Fibroblast of skin of right quadriceps (primary cell): ENCODE results near the gene CAPN9.
A peak's percentile ranks its signal among the peaks of the same experiment; 100 is the strongest.

Source experiments
- DNase-seq: peaks from one replicate; pipeline ENCODE4 v3.0.0-alpha.2; 2013

CAPN9 gene

DNA sequence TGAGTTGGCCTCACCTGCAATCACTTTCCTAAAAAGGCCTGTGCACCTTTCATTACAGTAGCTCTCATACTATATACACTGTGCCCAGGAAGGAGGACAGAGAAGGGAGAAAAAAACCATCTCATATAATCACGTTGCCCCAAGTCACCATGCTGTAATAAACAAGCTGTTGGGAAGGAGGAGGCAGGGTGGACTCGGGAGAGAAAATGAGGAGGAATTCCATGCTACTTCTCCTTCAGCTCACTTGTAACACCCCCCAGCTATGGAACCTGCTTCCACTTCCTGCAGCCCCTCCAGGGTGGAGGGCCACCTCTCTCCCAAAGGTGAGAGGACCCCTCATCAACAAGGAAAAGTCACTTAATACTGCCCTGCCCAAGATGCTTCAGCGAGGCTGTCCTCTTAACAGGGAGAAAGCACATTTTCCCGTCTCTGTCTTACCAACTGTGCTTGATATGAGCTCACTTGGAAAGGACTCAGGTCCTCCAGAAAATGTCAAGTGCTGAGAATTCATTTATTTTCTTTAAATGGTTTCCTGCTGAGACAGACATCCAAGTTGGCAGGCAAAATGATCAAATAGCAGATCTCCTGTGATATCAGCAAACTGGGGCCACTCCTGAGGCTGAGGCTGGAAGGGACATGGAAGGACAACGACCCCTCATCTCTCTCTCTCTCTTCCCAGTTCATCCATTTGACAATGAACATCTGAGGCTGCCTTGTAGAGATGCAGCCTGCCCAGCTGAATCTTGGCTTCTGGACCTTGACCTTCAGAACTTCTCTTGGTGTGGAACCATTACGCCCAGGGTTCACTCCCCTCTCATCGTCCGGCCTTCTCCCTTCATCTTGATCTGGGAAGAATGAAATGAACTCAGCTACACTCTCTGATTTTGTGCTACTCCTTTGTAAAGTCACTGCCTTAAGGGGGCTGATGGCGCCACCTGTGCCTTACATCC is 54.0 kb downstream of the CAPN9 start:
- DNase-seq, result no peak

GRCh38 chr1:230804396-230804795 is 57.2 kb downstream of the CAPN9 start:
- DNase-seq, result no peak

- DNase-seq, result no peak
Observed at GRCh38 chr1:230806552-230806951, 59.4 kb downstream of the CAPN9 start.

- DNase-seq, result no peak
Observed at GRCh38 chr1:230807029-230807428, 59.8 kb downstream of the CAPN9 start.

GRCh38 chr1:230807561-230808280 is 60.5 kb downstream of the CAPN9 start:
- DNase-seq, result no peak

GRCh38 chr1:230808281-230808872 is 61.2 kb downstream of the CAPN9 start:
- peak; percentile 63 for DNase-seq

GRCh38 chr1:230809256-230809990 is 62.2 kb downstream of the CAPN9 start:
- DNase-seq, result no peak

DNA sequence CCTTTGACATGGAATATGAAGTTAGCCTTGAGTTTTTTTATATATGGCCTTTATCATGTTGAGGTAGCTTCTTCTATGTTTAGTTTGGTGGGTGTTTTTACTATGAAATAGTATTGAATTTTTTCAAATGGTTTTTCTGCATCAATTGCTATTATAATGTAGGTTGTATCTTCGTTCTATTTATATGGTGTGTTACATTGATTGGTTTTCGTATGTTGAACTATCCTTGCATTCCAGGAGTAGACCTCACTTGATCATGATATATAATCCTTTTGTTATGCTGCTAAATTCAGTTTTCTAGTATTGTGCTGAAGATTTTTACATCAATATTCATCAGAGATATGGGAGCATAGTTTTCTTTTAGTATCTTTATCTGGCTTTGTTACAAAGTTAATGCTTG is 65.4 kb downstream of the CAPN9 start:
- no peak for DNase-seq

GRCh38 chr1:230814949-230815692 is 67.9 kb downstream of the CAPN9 start:
- no peak for DNase-seq

GRCh38 chr1:230816018-230816417 is 68.8 kb downstream of the CAPN9 start:
- no peak for DNase-seq

DNA sequence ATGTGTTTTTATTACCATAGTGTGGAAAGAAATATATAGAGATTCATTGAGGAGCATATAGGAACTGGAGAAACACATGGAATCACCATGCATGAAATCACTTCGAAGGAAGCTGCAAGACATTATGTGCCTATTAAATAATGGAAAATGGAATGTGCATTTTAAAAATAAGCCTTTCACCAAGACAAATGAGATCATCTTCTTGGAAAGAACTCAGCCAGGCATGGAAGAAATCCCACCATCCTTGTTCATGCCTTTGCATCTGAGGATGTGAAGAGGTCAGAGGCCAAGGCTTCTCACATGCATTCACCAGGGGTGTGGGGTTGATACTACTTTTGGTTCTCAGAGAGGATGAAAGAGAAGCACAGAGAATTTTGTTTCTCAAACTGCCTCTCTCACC is 71.2 kb downstream of the CAPN9 start:
- peak; percentile 47 for DNase-seq

- no peak for DNase-seq
Observed at GRCh38 chr1:230818901-230819300, 71.7 kb downstream of the CAPN9 start.

GRCh38 chr1:230819976-230820375 is 72.8 kb downstream of the CAPN9 start:
- no peak for DNase-seq

- DNase-seq, result no peak
Observed at GRCh38 chr1:230820568-230820967, 73.4 kb downstream of the CAPN9 start.

DNA sequence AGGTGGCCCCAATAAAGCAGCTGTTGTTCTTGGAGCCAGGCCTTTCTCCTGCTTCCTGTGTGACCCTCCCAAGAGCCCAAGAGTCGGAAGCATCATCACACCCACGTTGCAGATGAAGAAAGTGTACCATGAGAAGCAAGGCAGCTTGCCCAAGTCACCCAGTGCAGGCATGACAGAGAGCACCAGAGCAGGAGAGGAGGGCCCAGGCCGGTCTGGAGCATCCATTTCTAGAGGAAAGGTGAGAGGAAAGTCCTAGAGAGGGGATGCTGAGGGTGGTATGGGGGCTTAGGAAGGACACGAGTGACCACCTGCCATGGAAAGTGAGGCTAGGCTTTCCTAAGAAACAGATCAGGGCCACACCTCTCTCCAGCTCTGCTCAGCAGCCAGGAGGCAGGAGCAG is 74.2 kb downstream of the CAPN9 start:
- DNase-seq, result no peak

GRCh38 chr1:230822092-230822581 is 74.9 kb downstream of the CAPN9 start:
- DNase-seq, result peak; percentile 78

DNA sequence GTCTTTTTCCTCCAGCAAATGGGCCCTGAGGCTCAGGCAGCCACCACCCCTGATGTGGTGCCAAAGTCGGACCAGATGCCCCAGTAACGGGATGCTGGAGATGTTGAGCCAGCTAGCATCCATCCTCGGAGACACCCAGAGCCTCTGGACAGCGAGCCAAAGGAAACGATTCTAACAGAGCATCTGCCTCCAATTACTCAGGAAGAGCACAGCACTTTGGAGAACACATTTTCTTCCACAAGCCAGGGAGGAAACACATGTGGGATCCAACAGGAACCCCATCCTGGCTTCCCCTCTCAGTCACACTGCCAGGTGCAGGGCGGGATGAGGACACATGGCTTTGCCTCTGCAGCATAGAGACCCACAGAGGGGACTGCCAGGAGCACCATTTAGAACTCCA is 76.2 kb downstream of the CAPN9 start:
- peak; percentile 36 for DNase-seq

- no peak for DNase-seq
Observed at GRCh38 chr1:230823931-230824381, 76.8 kb downstream of the CAPN9 start.

- DNase-seq, result no peak
Observed at GRCh38 chr1:230824551-230824918, 77.3 kb downstream of the CAPN9 start.

DNA sequence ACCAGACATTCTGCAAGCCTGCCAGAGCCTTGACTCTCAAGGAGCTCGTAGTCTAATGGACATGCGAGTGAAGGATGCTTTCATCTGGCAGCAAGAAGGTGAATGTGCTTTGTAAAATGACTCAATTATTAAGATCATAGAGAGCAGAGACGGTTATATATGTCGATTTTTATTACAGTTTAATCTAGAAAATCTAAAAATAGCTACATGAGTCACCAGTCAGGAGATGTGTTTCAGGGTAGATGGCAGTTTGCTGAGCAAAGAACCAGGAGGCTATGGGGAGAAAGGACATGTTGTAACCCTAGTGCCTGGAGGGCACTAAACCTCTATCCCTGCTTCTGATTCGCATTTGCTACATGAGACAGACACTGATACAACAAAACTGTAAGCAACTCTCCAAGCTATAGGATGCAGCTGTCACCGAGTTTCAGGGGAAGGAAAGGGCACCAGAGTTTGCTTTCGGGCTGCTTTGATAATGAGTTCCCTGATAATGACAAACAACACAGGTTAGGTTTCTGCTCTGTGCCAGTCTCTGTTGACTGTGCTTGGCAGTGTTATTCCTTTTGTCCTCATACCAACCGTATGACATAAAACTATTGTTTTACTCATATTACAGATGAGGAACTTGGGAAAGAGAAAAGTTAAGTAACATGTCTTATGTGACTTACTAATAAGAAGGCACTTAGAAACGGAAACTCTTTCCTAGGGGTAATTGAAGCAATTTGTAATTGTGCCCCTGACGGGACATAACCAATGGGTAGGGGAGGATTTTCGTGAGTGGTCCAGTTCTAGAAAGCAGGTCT is 77.9 kb downstream of the CAPN9 start:
- DNase-seq, result peak; percentile 68

DNA sequence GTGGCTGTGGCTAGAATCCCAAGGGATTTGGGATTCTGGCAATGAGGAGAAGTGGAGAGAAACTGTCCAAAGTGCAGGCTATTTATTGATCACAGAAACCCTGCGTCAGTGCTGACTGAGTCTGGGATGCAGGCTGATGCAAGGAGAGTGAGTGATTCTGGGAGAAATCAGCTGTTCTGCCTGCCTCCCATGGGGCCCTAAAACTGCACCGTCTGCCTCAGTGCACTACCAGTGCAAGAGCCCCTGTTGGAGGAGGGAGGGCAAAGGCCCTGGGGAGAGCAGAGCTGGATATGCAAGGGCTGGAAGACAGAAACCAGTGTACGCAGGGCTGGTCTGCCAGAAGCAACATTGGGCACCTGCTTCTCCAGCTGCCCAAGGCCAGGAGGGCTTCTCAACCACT is 78.6 kb downstream of the CAPN9 start:
- peak; percentile 35 for DNase-seq
